HCT116 (cell line): ENCODE results near the gene IL3. TPM values are rescaled to one million over a fixed set of nuclear protein-coding genes. Genes with fewer than 3 reads are reported as not detected.

Source experiments
- ATAC-seq: fragments of 200-7000 bp; cut with Tn5 transposase; 2 replicates; pipeline ENCODE4 v1.9.1; 2020; ENCODE audit warnings: mild to moderate bottlenecking, moderate library complexity
- BruUV-seq: library from RNA; stranded (reverse); fragments of 400-500 nt; replicated peaks from 2 replicates; lab custom pipeline; 2021; lab: Mats Ljungman, UMichigan
- CTCF ChIA-PET: fragments of 300-600 bp; sonication (Branson Sonifier 250); formaldehyde crosslinking; loops from one replicate; lab custom pipeline; 2021; ENCODE audit warnings: antibody characterized with exemption; lab: Charles Lee
- POLR2A ChIA-PET: fragments of 300-600, 350-600 bp; sonication (Branson Sonifier 250); formaldehyde crosslinking; loops from one replicate; lab custom pipeline; 2021; ENCODE audit warnings: antibody characterized with exemption; lab: Charles Lee
- RAD21 ChIA-PET, 2 experiments: fragments of 300-600 bp; sonication (Branson Sonifier 250); formaldehyde crosslinking; loops; one replicate each; lab custom pipeline; 2023; ENCODE audit warnings: low total read pairs in 2 of 2; ENCODE audit not compliant: uncharacterized antibody in 2 of 2, unreplicated experiment in 2 of 2, low non-redundant PET in 1 of 2; lab: Charles Lee
- DNase-seq: peaks from one replicate; pipeline ENCODE4 v3.0.0-alpha.2; 2010; ENCODE audit warnings: low read depth, low spot score
- H2AFZ ChIP-seq: fragments of 200-600 bp; shearing (Covaris generic), sonication (generic); 2 replicates; pipeline ENCODE4 v1.6.1; 2017; ENCODE audit warnings: low read depth, mixed run types, mixed read lengths, antibody characterized with exemption, low read length; ENCODE audit not compliant: poor library complexity, severe bottlenecking
- H3K27ac ChIP-seq: 2 replicates; pipeline ENCODE4 v1.5.1; 2012; ENCODE audit warnings: low read depth, low read length
- H3K27me3 ChIP-seq: fragments of 200-600 bp; sonication (generic); 2 replicates; pipeline ENCODE4 v1.6.1; 2016; ENCODE audit warnings: mixed run types, low read length, mixed read lengths; ENCODE audit not compliant: insufficient read depth
- H3K36me3 ChIP-seq, 2 experiments: fragments of 200-500 bp in 1 of 2; fragments of 200-600 bp in 1 of 2; sonication (Bioruptor generic) in 1 of 2; sonication (generic) in 1 of 2; 2 replicates each; pipeline versions ENCODE4 v1.5.1 to v1.6.1; 2014 to 2016; ENCODE audit warnings: low read length in 2 of 2, inconsistent platforms in 1 of 2, mixed read lengths in 1 of 2, mixed run types in 1 of 2; ENCODE audit not compliant: insufficient read depth in 2 of 2, control insufficient read depth in 1 of 2
- H3K4me1 ChIP-seq, 2 experiments: fragments of 200-600 bp in 1 of 2; sonication (generic) in 1 of 2; 2 replicates each; pipeline versions ENCODE4 v1.5.1 to v1.6.1; 2012 to 2017; ENCODE audit warnings: low read length in 2 of 2, inconsistent platforms in 1 of 2, mild to moderate bottlenecking in 1 of 2, mixed read lengths in 1 of 2, mixed run types in 1 of 2, moderate library complexity in 1 of 2; ENCODE audit not compliant: insufficient read depth in 2 of 2, control insufficient read depth in 1 of 2
- H3K4me2 ChIP-seq: fragments of 200-600 bp; sonication (generic); 2 replicates; pipeline ENCODE4 v1.6.1; 2017; ENCODE audit warnings: mixed run types, low read length, mixed read lengths
- H3K4me3 ChIP-seq, 2 experiments: fragments of 200-600 bp in 1 of 2; sonication (generic) in 1 of 2; replicated peaks in 1 of 2; 2 replicates each; pipeline ENCODE4 v1.5.1; 2011 to 2016; ENCODE audit warnings: low read length in 2 of 2, control low read depth in 1 of 2, low read depth in 1 of 2, mild to moderate bottlenecking in 1 of 2, mixed read lengths in 1 of 2, mixed run types in 1 of 2
- H3K79me2 ChIP-seq: fragments of 200-600 bp; sonication (generic); 2 replicates; pipeline ENCODE4 v1.6.1; 2017; ENCODE audit warnings: mild to moderate bottlenecking, mixed run types, low read length, moderate library complexity, mixed read lengths; ENCODE audit not compliant: insufficient read depth
- H3K9ac ChIP-seq: fragments of 200-600 bp; sonication (generic); 2 replicates; pipeline ENCODE4 v1.6.1; 2016; ENCODE audit warnings: low read length, mixed read lengths
- H3K9me2 ChIP-seq: fragments of 200-600 bp; sonication (generic), shearing (Covaris generic); 2 replicates; pipeline ENCODE4 v1.6.1; 2017; ENCODE audit warnings: mixed run types, mild to moderate bottlenecking, moderate library complexity; ENCODE audit not compliant: insufficient read depth
- H3K9me3 ChIP-seq, 2 experiments: fragments of 200-500 bp in 1 of 2; fragments of 200-600 bp in 1 of 2; sonication (Bioruptor generic) in 1 of 2; sonication (generic) in 1 of 2; 2 replicates each; pipeline ENCODE4 v1.6.1; 2014 to 2017; ENCODE audit warnings: low read length in 2 of 2, mixed read lengths in 2 of 2, inconsistent platforms in 1 of 2, low read depth in 1 of 2, mild to moderate bottlenecking in 1 of 2, mixed run types in 1 of 2, moderate library complexity in 1 of 2; ENCODE audit not compliant: control insufficient read depth in 1 of 2, insufficient read depth in 1 of 2
- H4K20me1 ChIP-seq: fragments of 200-600 bp; sonication (generic), shearing (Covaris generic); 2 replicates; pipeline ENCODE4 v1.6.1; 2017; ENCODE audit warnings: mixed run types, mild to moderate bottlenecking, moderate library complexity; ENCODE audit not compliant: insufficient read depth
- EGR1 ChIP-seq: IDR thresholded peaks from 2 replicates; pipeline ENCODE4 v1.6.1; 2012; ENCODE audit warnings: low read depth
- ELF1 ChIP-seq: IDR thresholded peaks from 2 replicates; pipeline ENCODE4 v1.6.1; 2012; ENCODE audit warnings: low read depth, borderline replicate concordance
- EZH2 ChIP-seq: fragments of 200-600 bp; sonication (generic); IDR thresholded peaks from 2 replicates; pipeline ENCODE4 v1.6.1; 2017; ENCODE audit warnings: antibody characterized with exemption, mixed run types
- EZH2phosphoT487 ChIP-seq: fragments of 200-600 bp; IDR thresholded peaks from 2 replicates; pipeline ENCODE4 v1.6.1; 2018; ENCODE audit warnings: antibody characterized with exemption, borderline replicate concordance
- POLR2AphosphoS5 ChIP-seq: IDR thresholded peaks from 2 replicates; pipeline ENCODE4 v1.6.1; 2011; ENCODE audit warnings: mild to moderate bottlenecking, low read depth, low read length, moderate library complexity
- SIN3A ChIP-seq: IDR thresholded peaks from 2 replicates; pipeline ENCODE4 v1.6.1; 2012; ENCODE audit warnings: low read depth
- SRF ChIP-seq: IDR thresholded peaks from 2 replicates; pipeline ENCODE4 v1.6.1; 2012; ENCODE audit warnings: low read depth
- YY1 ChIP-seq: IDR thresholded peaks from 2 replicates; pipeline ENCODE4 v1.6.1; 2011; ENCODE audit warnings: low read length, low read depth, moderate library complexity, mild to moderate bottlenecking; ENCODE audit not compliant: insufficient replicate concordance; ENCODE audit errors: extremely low read depth
- intact Hi-C: fragments of 100-400 bp; cut with micrococcal nuclease; formaldehyde crosslinking; loops from 2 replicates; pipeline ENCODE4 v1.10.0; 2022
- total RNA-seq: library from RNA; stranded (reverse); gene quantifications from one replicate; pipeline ENCODE4 v1.2.1, GENCODE V29; 2021; ENCODE audit not compliant: unreplicated experiment
- TF ChIP-seq, protein P1 (sequence below), 3 experiments: fragments of 200-600 bp in 1 of 3; sonication (generic) in 1 of 3; IDR thresholded peaks in 2 of 3; conservative IDR thresholded peaks in 1 of 3; 2 replicates each; pipeline ENCODE4 v1.5.1; 2012 to 2017; ENCODE audit warnings: low read depth in 2 of 3, low read length in 2 of 3, antibody characterized with exemption in 1 of 3, borderline replicate concordance in 1 of 3, control low read depth in 1 of 3, mild to moderate bottlenecking in 1 of 3, mixed read lengths in 1 of 3, mixed run types in 1 of 3, moderate library complexity in 1 of 3; ENCODE audit not compliant: insufficient read depth in 1 of 3

IL3 gene
- total RNA-seq, 1 experiment from 2014 or later: not detected

DNA sequence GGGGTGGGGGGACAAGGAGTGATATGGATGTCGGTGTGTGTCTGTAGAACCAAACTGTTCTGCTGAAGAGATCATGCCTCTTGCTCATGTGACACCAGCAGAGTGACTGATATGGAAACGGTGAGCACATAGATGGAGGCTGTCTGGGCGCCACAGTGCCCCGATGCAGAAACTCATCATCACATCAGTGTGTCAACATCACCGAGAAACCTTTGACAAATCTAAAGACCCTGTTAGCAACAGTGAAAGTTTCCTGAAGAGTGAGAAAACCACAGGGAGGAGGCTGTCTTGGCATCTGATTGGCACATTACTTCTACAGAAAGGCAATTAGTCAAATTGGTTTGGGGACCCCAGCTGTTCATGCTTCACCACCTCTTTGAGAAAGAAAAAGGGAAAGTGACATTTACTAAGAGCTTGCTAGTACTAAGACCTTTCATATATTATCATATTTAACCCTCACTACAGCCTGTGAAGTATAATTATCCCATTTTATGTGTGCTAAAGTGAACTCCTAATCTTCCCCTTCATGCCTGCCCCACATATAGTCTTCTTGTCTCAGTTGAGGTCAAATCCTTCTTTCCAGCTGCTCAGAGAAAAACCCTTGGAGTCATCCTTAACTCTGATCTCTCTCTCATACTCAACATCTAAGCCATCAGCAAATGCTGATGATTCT, 38.8 kb downstream of the IL3 start:
- intact Hi-C loops: no loop called here
- Histone ChIP-seq H4K20me1 (no peaks in the 10 kb centered on the region), H3K36me3 (no peaks in the 10 kb centered on the region), H3K4me3 (no peak overlapping the region), H3K4me2 (no peak overlapping the region), H3K9ac (no peak overlapping the region), H3K4me1 (peaks cover 21 to 38% of the 10 kb centered on the region in 2 experiments), H2AFZ (no peak overlapping the region), H3K9me3 (no peaks in the 10 kb centered on the region), H3K9me2 (no peaks in the 10 kb centered on the region), H3K79me2 (no peaks in the 10 kb centered on the region), H3K27me3 (no peaks in the 10 kb centered on the region), H3K27ac (no peak overlapping the region)
- ChIA-PET POLR2A (no interaction called here), RAD21 (no interaction called here), CTCF (no interaction called here)
- TF ChIP-seq EZH2: no peak
- TF ChIP-seq SRF: no peak
- TF ChIP-seq POLR2AphosphoS5: no peak
- no peak for TF ChIP-seq EGR1
- no peak for TF ChIP-seq EZH2phosphoT487
- TF ChIP-seq YY1: no peak
- no peak for TF ChIP-seq SIN3A
- no peak for TF ChIP-seq ELF1
- DNase-seq (no peak), ATAC-seq (no peak)
- BruUV-seq: no TSS peak

DNA sequence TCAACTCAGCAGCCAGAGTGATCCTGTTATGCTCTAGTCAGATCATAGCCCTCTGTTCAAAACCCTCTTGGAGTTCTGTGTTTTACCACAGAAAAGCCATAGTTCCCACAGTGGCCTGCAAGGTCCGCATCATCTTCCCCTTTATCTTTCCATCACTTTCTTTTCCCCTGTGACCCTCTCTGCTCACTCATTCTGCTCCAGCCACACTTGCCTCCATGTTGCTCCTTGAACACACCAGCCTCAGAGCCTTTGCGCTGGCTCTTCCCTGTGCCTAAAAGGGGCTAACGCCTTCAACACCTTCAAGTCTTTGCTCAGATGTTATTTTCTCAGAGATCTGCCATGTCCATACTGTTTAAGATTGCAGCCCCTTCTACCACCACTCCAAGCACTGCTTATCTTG, 39.5 kb downstream of the IL3 start:
- DNase-seq: no peak
- Histone ChIP-seq H3K27me3 (no peaks in the 10 kb centered on the region), H3K9me2 (no peaks in the 10 kb centered on the region), H3K27ac (no peak overlapping the region), H3K9me3 (no peaks in the 10 kb centered on the region), H3K4me3 (no peak overlapping the region), H3K36me3 (no peaks in the 10 kb centered on the region), H2AFZ (no peak overlapping the region), H3K79me2 (no peaks in the 10 kb centered on the region), H3K4me1 (peaks cover 24 to 38% of the 10 kb centered on the region in 2 experiments), H4K20me1 (no peaks in the 10 kb centered on the region), H3K4me2 (no peak overlapping the region), H3K9ac (no peak overlapping the region)
- CTCF ChIA-PET: no interaction called here
- ATAC-seq: no peak
- RAD21 ChIA-PET: no interaction called here
- BruUV-seq: no TSS peak
- intact Hi-C loops: no loop called here
- TF ChIP-seq, protein P1, sequence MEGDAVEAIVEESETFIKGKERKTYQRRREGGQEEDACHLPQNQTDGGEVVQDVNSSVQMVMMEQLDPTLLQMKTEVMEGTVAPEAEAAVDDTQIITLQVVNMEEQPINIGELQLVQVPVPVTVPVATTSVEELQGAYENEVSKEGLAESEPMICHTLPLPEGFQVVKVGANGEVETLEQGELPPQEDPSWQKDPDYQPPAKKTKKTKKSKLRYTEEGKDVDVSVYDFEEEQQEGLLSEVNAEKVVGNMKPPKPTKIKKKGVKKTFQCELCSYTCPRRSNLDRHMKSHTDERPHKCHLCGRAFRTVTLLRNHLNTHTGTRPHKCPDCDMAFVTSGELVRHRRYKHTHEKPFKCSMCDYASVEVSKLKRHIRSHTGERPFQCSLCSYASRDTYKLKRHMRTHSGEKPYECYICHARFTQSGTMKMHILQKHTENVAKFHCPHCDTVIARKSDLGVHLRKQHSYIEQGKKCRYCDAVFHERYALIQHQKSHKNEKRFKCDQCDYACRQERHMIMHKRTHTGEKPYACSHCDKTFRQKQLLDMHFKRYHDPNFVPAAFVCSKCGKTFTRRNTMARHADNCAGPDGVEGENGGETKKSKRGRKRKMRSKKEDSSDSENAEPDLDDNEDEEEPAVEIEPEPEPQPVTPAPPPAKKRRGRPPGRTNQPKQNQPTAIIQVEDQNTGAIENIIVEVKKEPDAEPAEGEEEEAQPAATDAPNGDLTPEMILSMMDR (IDR thresholded peaks at IDR 0.05 in 2 of 3, conservative IDR thresholded peaks at IDR 0.05 in 1 of 3; ENCODE audit: borderline replicate concordance in 1 of 3, insufficient read depth in 1 of 3, low read depth in 2 of 3, low read length in 2 of 3): no peak
- POLR2A ChIA-PET: no interaction called here
